Fibroblast of upper back skin (primary cell): ENCODE results near the gene MTHFD1L.
A peak's percentile ranks its signal among the peaks of the same experiment; 100 is the strongest.
"Not testable (repeated sequence)": the region's sequence is repeated elsewhere in the genome, so short reads cannot be mapped to it uniquely, and the experiment has no call there.

ENCODE experiments used
- DNase-seq: peaks from one replicate; pipeline ENCODE4 v3.0.0-alpha.2; 2013

The MTHFD1L gene

DNA sequence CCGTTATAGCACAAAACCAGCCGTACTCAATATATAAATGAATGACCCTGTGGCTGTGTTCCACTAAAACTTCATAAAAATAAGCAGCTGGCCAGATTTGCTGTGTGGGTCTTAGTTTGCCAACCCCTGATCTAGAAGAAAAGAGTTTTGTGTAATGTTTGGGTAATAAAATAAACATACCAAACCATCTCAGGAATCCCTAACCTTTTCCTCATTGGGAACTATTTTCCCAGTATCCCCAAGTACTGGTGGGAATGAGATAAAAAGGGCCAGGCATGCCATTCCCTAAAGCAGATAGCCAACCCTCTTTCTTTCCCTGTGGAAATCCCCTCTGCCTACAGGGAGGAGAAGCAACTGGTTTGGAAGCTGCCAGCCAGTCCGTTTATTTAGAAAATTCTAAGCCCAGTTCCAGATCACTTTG, 205.1 kb downstream of the MTHFD1L start:
- DNase-seq, result peak; percentile 35

DNA sequence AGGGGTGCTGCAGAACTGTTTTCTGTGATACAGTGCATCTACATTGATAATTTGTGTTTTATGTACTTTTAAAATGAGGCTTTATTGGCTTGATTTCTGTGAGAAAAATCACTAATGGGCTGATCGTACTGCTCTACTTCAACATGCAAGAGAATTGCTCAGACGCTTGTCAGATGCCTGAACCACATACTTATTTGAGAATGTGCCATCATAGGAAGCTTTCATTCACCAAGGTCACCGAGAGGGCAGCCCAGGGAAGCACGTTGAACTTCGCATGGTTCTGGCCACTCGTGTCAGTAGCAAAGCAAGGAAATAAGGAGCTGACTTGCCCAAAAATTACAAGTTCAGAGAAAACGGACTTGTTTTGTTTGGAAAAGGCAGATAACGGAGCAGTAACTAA, 205.8 kb downstream of the MTHFD1L start:
- DNase-seq, result peak; percentile 70

DNA sequence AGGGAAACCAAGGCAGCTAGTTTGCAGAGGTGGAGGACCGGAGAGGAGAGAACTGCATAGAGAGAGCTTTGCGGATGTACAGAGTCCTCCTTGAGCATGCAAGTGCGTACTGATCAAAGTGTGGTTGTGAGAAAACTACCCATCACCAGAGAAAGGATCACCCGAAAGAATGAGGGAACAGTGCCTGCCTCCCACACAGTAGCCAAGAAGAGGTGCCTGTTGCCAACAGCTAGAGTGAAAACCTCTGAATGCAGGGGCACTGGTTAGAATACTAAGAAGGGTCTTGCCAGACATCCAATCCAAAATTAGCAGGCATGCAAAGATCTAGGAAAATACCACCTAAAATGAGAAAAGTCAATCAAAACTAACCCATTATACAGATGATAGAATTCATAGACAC, 207.6 kb downstream of the MTHFD1L start:
- no peak for DNase-seq

DNA sequence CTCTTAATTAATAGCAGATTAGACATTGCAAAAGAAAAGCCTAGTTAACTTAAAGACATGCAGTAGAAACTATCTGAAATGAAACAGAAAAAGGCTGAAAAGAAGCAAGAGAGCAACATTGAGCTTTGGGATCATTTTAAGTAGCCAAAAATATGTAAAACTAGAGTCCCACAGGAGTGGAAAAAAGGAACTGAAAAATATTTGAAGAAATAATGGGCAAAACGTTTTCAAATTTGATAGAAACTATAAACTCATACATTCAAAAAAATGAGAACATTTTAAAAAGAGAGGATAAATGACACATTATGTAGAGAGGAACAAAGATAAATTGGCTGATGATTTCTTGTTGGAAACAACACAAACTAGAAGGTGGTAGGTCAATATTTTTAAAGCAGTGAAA, 208.2 kb downstream of the MTHFD1L start:
- no peak for DNase-seq

DNA sequence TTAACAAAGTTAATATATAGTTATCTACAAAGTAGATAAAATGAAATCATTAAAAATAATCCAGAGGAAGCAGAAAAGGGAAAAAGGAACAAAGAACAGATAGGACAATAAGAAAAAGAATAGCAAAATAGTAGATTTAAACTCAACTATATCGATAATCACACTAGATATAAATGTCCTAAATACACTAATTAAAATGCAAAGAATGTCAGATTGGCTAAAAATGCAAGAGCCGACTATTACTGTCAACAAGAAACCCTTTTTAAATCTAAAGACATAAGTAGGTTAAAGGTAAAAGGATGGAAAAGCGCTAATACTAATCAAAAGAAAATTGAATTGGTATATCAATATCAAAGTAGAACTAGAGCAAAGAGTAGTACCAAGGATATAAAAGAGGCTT, 209.5 kb downstream of the MTHFD1L start:
- DNase-seq, result no peak

DNA sequence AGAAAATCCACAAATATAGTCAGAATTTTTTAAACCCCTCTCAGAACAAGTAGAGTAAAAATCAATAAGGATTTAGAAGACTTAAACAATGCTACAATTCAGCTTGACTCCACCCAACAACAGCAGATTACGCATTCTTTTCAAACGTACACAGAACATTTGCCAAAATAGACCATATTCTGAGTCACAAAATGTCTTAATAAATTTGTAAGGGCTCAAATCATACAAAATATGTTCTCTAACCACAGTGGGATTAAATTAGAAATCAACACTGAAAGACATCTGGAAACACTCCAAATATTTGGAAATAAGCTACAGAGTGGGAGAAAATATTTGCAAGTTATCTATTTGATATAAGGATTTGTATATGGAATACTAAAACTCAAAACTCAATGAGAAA, 210.0 kb downstream of the MTHFD1L start:
- DNase-seq, result peak; percentile 80

DNA sequence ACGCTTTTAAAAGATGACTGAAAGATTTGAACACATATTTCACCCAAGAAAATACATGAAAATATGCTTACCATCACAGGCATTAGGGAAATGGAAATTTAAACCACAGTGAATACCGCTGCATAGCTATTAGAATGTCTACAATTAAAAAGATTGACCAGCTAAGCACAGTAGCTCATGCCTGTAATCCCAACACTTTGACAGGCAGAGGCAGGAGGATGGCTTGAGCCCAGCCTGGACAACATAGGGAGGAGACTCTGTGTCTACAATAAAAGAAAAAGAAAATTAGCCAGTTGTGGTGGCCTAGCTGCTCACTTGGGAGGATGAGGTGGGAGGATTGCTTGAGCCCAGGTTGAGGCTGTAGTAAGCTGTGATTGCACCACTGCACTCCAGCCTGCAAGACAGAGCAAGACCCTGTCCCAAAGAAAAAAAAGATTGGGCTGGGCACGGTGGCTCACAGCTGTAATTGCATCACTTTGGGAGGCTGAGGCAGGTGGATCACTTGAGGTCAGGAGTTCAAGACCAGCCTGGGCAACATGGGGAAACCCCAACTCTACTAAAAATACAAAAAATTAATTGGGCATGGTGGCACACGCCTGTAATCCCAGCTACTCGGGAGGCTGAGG, 210.5 kb downstream of the MTHFD1L start:
- no peak for DNase-seq

DNA sequence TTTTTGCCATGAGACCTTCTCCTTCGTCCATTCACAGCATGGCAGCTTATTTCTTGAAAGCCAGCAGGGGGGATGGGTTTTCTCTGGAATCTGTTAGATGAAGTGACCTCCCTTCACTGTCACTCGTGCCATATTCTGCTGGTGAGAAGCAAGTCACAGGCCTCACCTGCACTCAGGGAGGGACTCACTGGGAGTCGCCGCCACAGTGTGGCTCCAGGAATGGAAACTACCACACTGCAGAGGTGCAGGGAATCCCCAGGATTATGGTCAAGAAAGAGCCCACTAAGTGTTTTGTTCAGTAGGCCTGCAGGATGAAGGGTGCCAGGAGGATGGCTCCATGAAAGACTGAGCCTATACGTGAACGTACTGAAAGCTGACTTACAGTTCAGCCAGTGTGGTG, 213.2 kb downstream of the MTHFD1L start:
- no peak for DNase-seq

DNA sequence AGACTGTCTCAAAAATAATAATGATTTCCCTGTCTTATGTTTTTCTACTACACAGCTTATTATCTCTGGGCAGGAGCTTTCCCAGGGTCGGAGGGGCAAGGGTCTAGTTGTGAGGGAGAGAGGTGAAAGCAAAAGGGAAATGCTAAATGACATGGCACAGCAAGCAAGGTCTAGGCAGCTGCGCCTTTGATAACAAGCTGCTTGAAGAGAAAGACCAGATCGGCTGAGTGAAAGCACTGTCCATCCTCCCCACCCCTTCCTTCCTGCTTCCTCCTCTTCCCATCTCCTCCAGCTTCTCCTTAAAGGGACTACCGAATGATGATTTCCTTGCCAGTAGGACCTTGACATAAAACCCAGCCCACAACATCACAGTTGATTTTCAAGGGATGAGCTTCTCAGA, 216.2 kb downstream of the MTHFD1L start:
- DNase-seq, result no peak

DNA sequence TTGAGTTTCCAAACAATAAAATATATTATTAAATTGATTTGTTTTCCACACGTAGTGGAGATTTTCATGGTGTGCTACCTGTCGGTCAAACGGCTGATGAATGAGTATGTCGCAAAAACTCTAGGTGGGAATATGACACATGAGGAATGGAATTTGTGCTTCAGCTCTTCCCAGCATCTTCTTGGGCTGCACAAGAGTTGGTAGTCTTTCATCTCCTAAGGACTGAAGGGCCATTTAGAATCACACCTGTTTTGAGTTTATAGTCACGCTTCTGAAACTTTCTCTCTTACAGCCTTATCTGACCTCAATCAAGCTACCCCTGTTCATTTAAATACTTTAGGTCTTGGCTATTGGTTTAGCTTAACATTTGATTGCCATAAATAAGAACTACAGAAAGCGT, 216.6 kb downstream of the MTHFD1L start:
- peak; percentile 53 for DNase-seq

DNA sequence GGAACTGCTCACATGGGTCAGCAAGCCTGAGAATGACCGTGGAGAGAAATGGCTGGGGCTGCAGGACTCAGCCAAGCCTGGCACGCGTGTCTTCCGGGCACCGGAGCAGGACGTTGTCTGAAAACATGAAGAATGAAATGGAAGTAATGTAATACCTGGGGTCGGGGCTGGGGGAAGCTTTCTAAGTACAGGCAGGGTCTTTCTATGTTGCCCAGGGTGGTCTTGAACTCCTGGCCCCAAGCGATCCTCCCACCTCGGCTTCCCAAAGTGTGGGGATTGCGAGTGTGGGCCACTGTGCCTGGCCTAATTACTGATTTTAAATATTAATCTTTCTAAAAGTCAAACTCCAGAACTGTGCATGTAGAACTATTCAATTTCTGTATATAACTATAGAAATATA, 218.8 kb downstream of the MTHFD1L start:
- DNase-seq, result no peak

DNA sequence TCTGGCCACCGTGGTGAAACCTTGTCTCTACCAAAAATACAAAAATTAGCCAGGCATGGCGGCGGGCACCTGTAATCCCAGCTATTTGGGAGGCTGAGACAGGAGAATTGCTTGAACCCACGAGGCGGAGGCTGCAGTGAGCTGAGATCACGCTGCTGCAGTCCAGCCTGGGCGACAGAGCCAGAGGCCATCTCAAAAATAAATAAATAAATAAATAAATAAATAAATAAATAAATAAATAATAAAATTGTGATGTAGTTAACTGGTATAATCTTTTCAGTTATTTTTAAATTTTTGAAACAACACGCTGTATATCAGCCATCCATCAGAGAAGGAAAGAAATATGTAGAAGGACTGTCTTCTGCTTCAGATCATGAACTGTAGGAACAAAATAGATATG, 221.6 kb downstream of the MTHFD1L start:
- not testable (repeated sequence) for DNase-seq

DNA sequence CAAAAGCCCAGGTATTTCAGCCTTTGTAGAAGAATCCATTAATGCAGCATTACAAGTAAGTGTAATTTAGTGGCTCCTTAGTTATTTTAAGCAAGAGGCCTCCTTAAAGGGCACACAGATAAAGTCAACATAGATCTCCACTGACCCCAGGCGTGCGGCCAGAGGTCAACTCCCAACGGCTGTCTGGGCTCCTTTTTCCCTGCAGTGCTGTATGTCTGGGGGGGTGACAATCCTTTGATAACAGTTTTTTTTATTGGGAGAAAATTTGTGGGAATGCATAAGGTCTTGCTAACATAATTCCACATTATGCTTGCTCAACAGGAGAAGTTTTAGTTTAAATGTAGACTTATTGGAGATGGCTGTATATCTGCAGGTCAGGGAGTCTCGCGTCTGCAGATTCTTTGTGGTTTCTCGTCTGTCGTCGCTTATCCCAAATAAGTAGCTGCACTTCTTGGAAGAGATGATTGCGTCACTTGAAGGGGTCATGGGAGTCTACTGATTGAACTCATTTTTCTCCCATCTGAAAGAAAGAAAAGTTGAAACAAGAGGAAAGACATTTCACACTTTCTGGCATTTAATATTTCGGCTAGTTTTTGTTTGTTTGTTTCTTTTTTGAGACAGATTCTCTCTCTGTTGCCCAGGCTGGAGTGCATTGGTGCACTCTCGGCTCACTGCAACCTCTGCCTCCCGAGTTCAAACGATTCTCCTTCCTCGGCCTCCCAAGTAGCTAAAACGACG, 222.5 kb downstream of the MTHFD1L start:
- DNase-seq, result peak; percentile 95

DNA sequence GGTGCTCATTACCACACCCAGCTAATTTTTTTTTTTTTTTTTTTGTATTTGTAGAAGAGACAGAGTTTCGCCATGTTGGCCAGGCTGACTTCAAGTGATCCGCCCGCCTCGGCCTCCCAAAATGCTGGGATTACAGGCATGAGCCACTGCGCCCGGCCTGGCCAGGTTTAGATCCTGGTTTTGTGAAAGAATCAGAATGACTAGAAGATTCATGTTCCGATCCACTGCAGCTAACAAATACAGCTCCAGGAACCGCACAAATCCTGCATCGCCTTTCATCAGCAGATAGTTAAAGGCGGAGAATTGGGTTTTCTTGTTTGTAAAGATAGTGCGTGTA, 223.1 kb downstream of the MTHFD1L start:
- DNase-seq, result no peak

DNA sequence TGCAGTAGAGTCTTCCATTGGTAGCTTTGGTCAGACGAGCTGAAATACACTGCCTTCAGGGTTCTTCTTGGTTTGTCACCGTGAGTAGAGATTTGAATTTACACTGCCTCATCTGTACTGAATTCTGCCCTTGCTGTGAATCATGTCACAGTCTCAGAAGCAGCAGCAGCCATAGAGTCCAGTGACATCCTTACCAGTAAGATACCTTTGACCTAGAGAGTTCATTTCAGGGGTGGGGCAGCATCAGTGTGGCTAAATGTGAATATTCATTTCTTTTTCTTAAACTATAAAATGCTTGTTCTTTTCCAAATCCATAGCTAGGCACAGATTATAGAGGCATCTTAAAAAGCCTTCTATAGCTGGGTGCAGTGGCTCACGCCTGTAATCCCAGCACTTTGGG, 223.5 kb downstream of the MTHFD1L start:
- DNase-seq, result no peak

DNA sequence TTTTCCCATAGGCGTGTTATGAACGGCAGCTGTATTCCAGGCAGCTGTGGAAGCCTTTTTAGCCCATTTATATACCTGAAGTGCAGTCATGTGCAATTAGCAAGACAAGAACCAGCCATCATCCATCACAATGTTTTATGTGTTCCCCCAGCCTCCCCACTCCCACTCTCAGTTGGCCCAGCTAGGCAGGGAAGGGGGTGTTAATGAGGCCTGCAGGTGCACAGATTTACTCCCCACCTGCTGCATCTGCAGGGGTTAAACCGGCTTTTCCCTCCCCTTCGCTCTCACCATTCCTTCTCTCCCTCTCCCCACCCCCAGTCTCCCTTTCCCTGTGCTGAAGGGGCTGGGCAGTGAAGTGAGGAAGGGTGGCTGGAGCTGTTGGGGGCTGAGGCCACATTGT, 224.5 kb downstream of the MTHFD1L start:
- DNase-seq, result no peak

DNA sequence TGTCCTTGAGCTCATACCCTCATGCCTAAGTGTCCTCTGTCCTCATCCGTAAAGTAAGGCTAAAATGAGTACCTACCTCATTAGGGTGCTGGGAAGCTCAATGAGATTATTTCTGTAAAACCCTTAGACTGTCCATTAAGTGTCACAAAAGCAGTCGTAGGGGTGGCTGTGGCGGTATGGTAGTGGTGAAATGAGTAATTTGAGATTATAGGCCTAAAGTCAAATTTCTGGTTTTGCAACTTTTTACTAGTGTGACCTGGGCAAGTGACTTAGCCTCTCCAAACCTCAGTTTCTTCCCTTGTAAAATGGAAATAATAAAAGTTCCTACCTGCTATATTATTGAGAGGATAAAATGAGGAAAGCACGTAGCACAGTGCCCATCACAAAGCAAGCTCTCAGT, 226.1 kb downstream of the MTHFD1L start:
- no peak for DNase-seq

DNA sequence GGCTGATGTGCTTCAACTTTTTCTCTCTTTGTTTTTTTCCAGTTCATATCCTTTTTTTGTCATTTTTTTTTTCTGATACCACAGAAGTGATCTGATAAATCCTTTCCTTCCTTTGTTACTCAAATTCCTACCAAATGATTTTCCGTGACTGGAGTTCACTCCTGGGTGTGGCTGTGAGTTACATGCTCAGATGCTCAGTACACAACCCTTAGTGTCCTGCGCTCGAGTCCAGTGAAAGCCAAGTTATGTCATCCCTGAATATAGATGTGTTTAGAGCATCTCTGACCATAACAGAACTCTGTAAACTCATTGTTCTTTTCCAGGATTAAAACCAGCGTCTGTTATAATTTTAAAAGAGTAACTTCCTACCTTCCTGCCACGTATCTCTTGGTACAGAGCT, 227.1 kb downstream of the MTHFD1L start:
- DNase-seq, result no peak

DNA sequence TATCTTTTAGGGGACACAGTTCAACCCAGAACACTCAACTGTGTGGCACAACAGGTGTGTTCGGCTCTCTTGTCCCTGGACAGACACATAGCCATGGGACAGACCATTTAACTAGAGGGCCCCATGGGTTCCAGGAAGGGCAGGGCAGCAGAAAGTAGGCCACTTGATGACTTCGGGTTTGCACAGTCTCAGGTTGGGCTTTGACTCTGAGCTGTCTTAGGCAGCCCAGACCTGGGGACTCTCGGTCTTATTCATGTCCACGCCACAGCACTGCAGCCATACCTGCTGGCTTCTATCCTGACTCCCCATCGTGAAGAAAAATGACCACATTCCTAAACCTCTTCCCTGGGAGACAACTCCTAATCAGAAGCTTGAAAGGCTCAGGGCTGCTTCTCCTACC, 228.2 kb downstream of the MTHFD1L start:
- DNase-seq, result no peak

DNA sequence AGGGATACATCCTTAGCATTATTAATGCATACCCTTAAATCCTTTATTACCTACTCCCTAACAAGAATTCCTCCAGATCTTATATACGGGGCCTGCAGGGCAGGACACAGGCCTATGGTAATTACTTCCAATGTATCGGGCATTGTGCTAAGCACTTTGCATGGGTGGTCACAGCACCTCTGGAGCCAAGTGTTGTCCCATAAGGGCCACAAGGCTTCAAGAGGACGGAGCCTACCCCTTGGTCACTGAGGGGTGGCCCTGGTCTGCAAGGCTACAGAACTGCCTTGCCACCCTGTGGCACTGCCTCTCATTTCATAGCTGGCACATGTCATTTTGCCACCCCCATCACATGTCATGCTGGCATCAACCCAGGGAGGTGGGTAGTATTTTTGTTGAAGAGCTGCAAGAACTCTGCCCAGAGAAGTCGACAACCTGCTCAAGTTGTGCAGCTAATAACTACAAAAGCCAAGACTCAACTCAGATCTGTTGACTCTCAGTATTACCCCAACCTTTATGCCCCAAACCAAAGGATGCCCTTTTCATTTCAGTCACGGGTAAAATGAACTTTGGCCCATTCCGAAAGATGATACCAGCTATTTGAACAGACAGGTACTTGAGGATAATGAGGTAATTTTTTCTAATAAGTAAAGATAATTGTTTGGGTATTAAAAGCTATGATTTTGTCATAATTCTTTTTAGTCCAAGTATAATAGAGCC, 230.2 kb downstream of the MTHFD1L start:
- DNase-seq, result no peak

DNA sequence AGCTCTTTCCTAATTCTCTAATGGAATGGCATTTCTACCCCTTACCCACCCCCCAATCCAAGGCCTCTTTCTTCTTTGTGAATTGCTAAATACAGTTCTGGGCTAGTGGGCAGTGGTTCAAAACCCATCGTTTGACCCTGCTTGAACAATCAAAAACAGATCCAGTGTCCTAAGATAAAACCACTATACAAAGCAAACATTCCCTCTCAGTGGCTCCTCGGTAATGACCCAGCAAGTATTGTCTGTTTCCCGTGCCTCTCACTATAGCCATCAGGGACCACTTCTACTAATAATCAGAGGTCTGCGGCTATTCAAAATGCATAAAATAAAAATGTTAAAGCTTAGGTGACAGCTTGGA, 230.7 kb downstream of the MTHFD1L start:
- DNase-seq, result no peak

DNA sequence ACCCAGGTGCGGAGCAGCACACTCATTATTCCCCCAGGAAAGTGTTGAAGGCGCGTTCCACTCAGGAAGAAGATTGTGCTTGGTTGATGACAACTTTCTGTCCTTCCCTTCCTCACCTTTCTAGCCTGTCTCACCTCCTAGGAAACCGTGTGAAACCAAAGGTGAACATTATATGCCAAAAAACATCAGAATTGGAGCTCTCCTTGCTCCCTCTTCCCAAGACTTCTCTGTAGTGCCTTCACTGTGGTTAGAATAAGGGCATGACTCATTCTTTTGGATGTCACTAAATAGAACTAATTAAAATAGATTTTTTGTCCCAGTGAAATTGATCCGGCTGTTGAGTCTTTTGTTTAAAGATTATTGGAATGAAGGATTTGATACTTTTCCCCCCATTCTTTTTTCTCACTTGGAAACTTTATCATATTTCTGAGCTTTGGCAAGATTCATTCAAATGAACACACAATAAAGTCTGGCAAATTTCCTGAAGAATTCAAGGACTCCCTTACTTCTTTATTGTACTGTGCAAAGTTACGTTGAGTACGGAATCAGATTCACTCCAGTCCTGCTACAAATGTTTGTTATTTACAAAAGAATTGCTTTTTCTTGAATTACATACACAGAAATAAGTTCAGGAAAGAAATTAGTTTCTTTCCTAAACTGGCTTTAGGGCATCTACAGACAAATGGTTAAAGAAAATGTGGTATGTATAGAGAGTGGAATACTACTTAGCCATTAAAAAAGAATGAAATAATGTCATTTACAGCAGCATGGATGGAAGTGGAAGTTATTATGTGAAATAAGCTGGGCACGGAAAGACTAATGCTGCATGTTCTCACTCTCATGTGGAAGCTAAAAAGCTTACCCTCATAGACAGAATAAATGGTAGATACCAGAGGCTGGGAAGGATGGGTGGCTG, 231.4 kb downstream of the MTHFD1L start:
- no peak for DNase-seq

DNA sequence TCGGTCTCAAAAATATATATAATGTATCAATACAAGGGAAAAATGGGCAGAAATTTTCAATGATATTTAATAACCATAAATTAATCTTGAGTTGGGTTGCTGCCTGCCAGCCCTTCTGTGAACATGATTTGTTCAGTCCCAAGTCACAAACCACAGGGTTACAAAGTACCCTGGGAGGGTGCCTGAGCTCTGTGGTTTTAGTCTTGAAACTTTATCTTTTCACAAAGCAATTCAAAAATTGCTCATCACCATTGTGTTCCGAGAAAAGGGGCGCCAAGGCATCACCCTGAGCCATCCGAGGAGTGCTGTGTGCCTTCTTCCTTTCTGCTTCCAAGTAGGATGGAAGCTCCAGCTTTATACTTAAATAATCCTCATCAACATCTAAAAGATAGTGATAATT, 232.7 kb downstream of the MTHFD1L start:
- no peak for DNase-seq
